Tongue (tissue), 2 donors: ENCODE results near the gene SKA2. TPM values are rescaled to one million over a fixed set of nuclear protein-coding genes. Genes with fewer than 3 reads are reported as not detected.
"Not testable (repeated sequence)": the region's sequence is repeated elsewhere in the genome, so short reads cannot be mapped to it uniquely, and the experiment has no call there.

Experiments
- DNase-seq: peaks from one replicate; pipeline ENCODE4 v3.0.0-alpha.2; 2015
- total RNA-seq: library from RNA; depleted of rRNA; stranded (reverse); fragments of >200 nt; gene quantifications from one replicate; pipeline ENCODE4 v1.2.3, GENCODE V29; 2014

SKA2 gene
- total RNA-seq: 38.7 TPM

GRCh38 chr17:59154721-59155438 lies at the start of gene SKA2:
SKA2 (minus strand) TSS chr17:59155186; CDS start chr17:59155163, 23 bp downstream.
- no peak for DNase-seq

GRCh38 chr17:59202320-59202719 lies 47.3 kb upstream of the SKA2 start:
- no peak for DNase-seq

GRCh38 chr17:59199398-59199797 lies 44.4 kb upstream of the SKA2 start:
- DNase-seq: no peak

- no peak for DNase-seq
Observed at GRCh38 chr17:59193336-59193862, 38.4 kb upstream of the SKA2 start.

GRCh38 chr17:59190806-59191205 lies 35.8 kb upstream of the SKA2 start:
- no peak for DNase-seq

GRCh38 chr17:59186850-59187249 lies 31.9 kb upstream of the SKA2 start:
- no peak for DNase-seq

- no peak for DNase-seq
Observed at GRCh38 chr17:59185997-59186396, 31.0 kb upstream of the SKA2 start.

GRCh38 chr17:59181481-59181880 lies 26.5 kb upstream of the SKA2 start:
- no peak for DNase-seq

- DNase-seq: no peak
Observed at GRCh38 chr17:59180626-59181025, 25.6 kb upstream of the SKA2 start.

- not testable (repeated sequence) for DNase-seq
Observed at GRCh38 chr17:59179601-59180000, 24.6 kb upstream of the SKA2 start.

- DNase-seq: no peak
Observed at GRCh38 chr17:59178266-59178985, 23.4 kb upstream of the SKA2 start.

GRCh38 chr17:59175076-59175475 lies 20.1 kb upstream of the SKA2 start:
- DNase-seq: no peak

- DNase-seq: no peak
Observed at GRCh38 chr17:59174671-59175070, 19.7 kb upstream of the SKA2 start.

GRCh38 chr17:59172436-59173004 lies 17.5 kb upstream of the SKA2 start:
- DNase-seq: no peak

GRCh38 chr17:59167571-59168001 lies 12.6 kb upstream of the SKA2 start:
- no peak for DNase-seq

- DNase-seq: peak; percentile 47
Observed at GRCh38 chr17:59165933-59166342, 11.0 kb upstream of the SKA2 start.

GRCh38 chr17:59161477-59161876 lies 6.5 kb upstream of the SKA2 start:
- no peak for DNase-seq

- DNase-seq: no peak
Observed at GRCh38 chr17:59160157-59161025, 5.4 kb upstream of the SKA2 start.

- DNase-seq: peak; percentile 100
Observed at GRCh38 chr17:59155439-59156177, 622 bp upstream of the SKA2 start, which contains the start of gene PRR11. PRR11 (plus strand) TSS chr17:59155746; CDS start chr17:59169753, 14,007 bp downstream.

- no peak for DNase-seq
Observed at GRCh38 chr17:59154292-59154720, 680 bp downstream of the SKA2 start.

GRCh38 chr17:59152925-59153324 lies 2.1 kb downstream of the SKA2 start:
- no peak for DNase-seq
